ENCODE data around the gene CREB3L1. TPM values are rescaled to one million over a fixed set of nuclear protein-coding genes. Genes with fewer than 3 reads are reported as not detected.
A peak's percentile ranks its signal among the peaks of the same experiment; 100 is the strongest.

The CREB3L1 gene
- total RNA-seq, 1 donor = 33.3 TPM

DNA sequence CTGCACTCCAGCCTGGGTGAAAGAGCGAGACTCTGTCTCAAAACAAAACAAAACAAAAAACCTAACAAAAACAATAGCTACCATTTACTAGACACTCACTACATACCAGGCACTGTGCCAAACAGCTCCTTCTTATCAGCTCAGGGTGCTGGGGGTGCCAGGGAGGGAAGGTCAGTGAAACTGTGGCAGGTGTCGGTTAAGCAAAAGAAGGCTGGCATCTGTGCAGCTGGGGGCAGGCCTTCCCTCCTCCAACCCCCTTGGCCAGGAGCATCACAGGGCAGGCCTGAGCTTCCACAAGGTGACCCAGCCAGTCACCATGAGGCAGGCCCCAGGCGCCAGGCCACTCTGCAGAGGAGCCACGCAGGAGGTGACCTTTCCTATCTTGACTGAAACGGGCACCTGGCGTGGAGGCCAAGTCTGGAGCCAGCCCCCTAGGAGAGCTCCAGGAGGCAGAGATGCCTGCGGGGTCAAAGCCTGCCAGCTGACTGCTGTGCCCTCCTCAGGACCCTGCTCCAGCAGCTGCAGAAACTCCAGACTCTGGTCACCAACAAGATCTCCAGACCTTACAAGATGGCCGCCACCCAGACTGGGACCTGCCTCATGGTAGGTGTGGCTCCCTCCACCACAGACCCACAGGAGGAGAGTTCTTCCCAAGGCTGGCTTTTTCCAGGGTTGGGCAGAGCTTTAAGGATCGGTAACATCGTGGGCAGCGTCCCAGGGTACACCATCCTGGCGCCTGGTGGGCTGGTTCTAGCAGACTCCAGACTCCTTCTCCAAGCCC is 38.5 kb downstream of the CREB3L1 start:
- H3K36me3 ChIP-seq (ENCODE audit: insufficient read depth, low read length) = peaks cover 96% of the 10 kb centered on the region
- H3K4me1 ChIP-seq (ENCODE audit: insufficient read depth, low read length) = no peaks in the 10 kb centered on the region
- no peak overlapping the region for H3K27ac ChIP-seq (ENCODE audit: low read depth, low read length)
- no peak overlapping the region for H3K4me3 ChIP-seq (ENCODE audit: insufficient read depth, low read length)
- no peaks in the 10 kb centered on the region for H3K9me3 ChIP-seq (ENCODE audit: low read depth, low read length)
- DNase-seq (ENCODE audit: insufficient read length, low spot score, missing footprints) = peak; percentile 50
- H3K27me3 ChIP-seq (ENCODE audit: insufficient read depth, low read length) = no peaks in the 10 kb centered on the region
- peaks cover 10% of the 10 kb centered on the region for H4K20me1 ChIP-seq (ENCODE audit: insufficient read depth, low read length)
- TF ChIP-seq, protein P1, sequence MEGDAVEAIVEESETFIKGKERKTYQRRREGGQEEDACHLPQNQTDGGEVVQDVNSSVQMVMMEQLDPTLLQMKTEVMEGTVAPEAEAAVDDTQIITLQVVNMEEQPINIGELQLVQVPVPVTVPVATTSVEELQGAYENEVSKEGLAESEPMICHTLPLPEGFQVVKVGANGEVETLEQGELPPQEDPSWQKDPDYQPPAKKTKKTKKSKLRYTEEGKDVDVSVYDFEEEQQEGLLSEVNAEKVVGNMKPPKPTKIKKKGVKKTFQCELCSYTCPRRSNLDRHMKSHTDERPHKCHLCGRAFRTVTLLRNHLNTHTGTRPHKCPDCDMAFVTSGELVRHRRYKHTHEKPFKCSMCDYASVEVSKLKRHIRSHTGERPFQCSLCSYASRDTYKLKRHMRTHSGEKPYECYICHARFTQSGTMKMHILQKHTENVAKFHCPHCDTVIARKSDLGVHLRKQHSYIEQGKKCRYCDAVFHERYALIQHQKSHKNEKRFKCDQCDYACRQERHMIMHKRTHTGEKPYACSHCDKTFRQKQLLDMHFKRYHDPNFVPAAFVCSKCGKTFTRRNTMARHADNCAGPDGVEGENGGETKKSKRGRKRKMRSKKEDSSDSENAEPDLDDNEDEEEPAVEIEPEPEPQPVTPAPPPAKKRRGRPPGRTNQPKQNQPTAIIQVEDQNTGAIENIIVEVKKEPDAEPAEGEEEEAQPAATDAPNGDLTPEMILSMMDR (IDR thresholded peaks at IDR 0.05; ENCODE audit: extremely low read depth, low read depth, low read length) = no peak
- peaks cover 3% of the 10 kb centered on the region for H3K79me2 ChIP-seq (ENCODE audit: insufficient read depth, low read length)
- no peak overlapping the region for H3K4me2 ChIP-seq (ENCODE audit: insufficient read depth, low read length)
- no peak overlapping the region for H2AFZ ChIP-seq (ENCODE audit: low read length)

DNA sequence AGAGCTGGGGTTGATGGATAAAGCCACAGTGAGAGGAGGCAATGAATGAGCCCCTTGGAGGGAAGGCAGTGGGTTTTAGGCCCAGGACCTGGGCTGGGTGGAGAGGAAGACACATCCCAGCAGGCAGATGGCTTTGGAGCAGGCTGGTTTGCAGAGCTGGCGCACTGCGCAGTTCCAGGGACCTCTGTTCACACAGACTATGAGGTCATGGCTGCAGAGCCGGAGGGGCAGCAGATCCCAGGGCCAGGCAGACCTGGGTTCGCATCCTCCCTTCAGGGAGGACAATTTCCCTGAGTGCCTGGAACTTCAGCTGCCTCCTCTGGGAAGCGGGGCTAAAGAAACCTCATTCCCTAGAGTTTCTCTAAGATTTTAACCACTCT is 41.6 kb downstream of the CREB3L1 start:
- H3K4me3 ChIP-seq (ENCODE audit: insufficient read depth, low read length) = no peak overlapping the region
- no peaks in the 10 kb centered on the region for H3K79me2 ChIP-seq (ENCODE audit: insufficient read depth, low read length)
- H3K27me3 ChIP-seq (ENCODE audit: insufficient read depth, low read length) = no peaks in the 10 kb centered on the region
- peaks cover 13% of the 10 kb centered on the region for H4K20me1 ChIP-seq (ENCODE audit: insufficient read depth, low read length)
- no peaks in the 10 kb centered on the region for H3K4me1 ChIP-seq (ENCODE audit: insufficient read depth, low read length)
- no peak overlapping the region for H2AFZ ChIP-seq (ENCODE audit: low read length)
- no peak for DNase-seq (ENCODE audit: insufficient read length, low spot score, missing footprints)
- H3K4me2 ChIP-seq (ENCODE audit: insufficient read depth, low read length) = no peak overlapping the region
- no peaks in the 10 kb centered on the region for H3K9me3 ChIP-seq (ENCODE audit: low read depth, low read length)
- TF ChIP-seq, protein P1 (IDR thresholded peaks at IDR 0.05; ENCODE audit: extremely low read depth, low read depth, low read length) = no peak
- peaks cover 81% of the 10 kb centered on the region for H3K36me3 ChIP-seq (ENCODE audit: insufficient read depth, low read length)
- no peak overlapping the region for H3K27ac ChIP-seq (ENCODE audit: low read depth, low read length)

DNA sequence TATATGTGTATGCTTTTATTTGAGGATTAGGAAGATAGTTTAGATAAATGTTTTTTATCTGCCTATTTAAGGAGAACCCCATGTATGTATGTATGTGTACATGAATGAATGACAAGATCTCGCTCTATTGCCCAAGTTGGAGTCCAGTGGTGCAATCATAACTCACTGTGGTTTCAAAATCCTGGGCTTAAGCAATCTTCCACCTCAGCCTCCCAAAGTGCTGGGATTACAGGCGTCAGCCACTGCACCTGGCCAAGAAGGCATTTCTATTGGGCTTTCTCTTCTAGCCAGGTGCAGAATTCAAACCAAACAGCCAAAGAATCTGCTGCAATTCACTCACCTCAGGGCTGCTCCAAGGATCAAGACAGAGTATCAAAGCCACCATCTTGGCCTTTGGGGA is 44.3 kb downstream of the CREB3L1 start:
- H3K27me3 ChIP-seq (ENCODE audit: insufficient read depth, low read length) = no peaks in the 10 kb centered on the region
- H3K9me3 ChIP-seq (ENCODE audit: low read depth, low read length) = no peaks in the 10 kb centered on the region
- no peaks in the 10 kb centered on the region for H3K4me1 ChIP-seq (ENCODE audit: insufficient read depth, low read length)
- no peak overlapping the region for H3K4me2 ChIP-seq (ENCODE audit: insufficient read depth, low read length)
- TF ChIP-seq, protein P1 (IDR thresholded peaks at IDR 0.05; ENCODE audit: extremely low read depth, low read depth, low read length) = no peak
- peaks cover 56% of the 10 kb centered on the region for H3K36me3 ChIP-seq (ENCODE audit: insufficient read depth, low read length)
- H3K4me3 ChIP-seq (ENCODE audit: insufficient read depth, low read length) = no peak overlapping the region
- no peak for DNase-seq (ENCODE audit: insufficient read length, low spot score, missing footprints)
- no peak overlapping the region for H2AFZ ChIP-seq (ENCODE audit: low read length)
- no peak overlapping the region for H3K27ac ChIP-seq (ENCODE audit: low read depth, low read length)
- H4K20me1 ChIP-seq (ENCODE audit: insufficient read depth, low read length) = peaks cover 13% of the 10 kb centered on the region
- H3K79me2 ChIP-seq (ENCODE audit: insufficient read depth, low read length) = no peaks in the 10 kb centered on the region

DNA sequence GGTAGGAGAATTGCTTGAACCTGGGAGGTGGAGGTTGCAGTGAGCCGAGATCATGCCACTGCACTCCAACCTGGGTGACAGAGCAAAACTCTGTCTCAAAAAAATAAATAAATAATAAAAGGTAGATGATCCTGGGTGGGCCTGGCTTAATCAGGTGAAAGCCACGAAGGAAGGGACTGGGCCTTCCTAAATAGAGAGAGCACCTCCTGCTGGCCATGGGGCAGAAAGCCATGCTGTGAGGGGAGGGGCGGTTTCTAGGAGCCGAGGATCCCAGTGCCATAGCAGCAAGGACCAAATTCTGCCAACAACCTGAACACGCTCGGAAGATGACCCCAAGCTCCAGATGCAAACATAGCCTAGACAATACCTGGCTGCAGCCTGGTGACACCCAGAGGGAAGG is 45.3 kb downstream of the CREB3L1 start:
- Histone ChIP-seq H3K4me1 (ENCODE audit: insufficient read depth, low read length) (no peaks in the 10 kb centered on the region), H4K20me1 (ENCODE audit: insufficient read depth, low read length) (peaks cover 12% of the 10 kb centered on the region), H3K4me3 (ENCODE audit: insufficient read depth, low read length) (no peak overlapping the region), H3K79me2 (ENCODE audit: insufficient read depth, low read length) (no peaks in the 10 kb centered on the region), H3K9me3 (ENCODE audit: low read depth, low read length) (no peaks in the 10 kb centered on the region), H3K27ac (ENCODE audit: low read depth, low read length) (no peak overlapping the region), H3K36me3 (ENCODE audit: insufficient read depth, low read length) (peaks cover 46% of the 10 kb centered on the region), H3K4me2 (ENCODE audit: insufficient read depth, low read length) (no peak overlapping the region), H2AFZ (ENCODE audit: low read length) (no peak overlapping the region), H3K27me3 (ENCODE audit: insufficient read depth, low read length) (no peaks in the 10 kb centered on the region)
- TF ChIP-seq, protein P1 (IDR thresholded peaks at IDR 0.05; ENCODE audit: extremely low read depth, low read depth, low read length) = peak; percentile 51
- peak; percentile 89 for DNase-seq (ENCODE audit: insufficient read length, low spot score, missing footprints)

Data from osteoblast (primary cell).